Lower leg skin (tissue), 3 donors: Measurements from ENCODE around the gene GPR6.

Source experiments
- POLR2A ChIP-seq, 2 donors: fragments of 450-650 bp; IDR thresholded peaks; one replicate each; pipeline ENCODE4 v1.6.1; 2016 to 2017; ENCODE audit warnings: antibody characterized with exemption in 2 of 2, mild to moderate bottlenecking in 1 of 2, moderate library complexity in 1 of 2
- TF ChIP-seq, protein P1 (sequence below), 3 donors: fragments of 450-650 bp; IDR thresholded peaks; one replicate each; pipeline ENCODE4 v1.5.1; 2016; ENCODE audit warnings: antibody characterized with exemption in 3 of 3, mild to moderate bottlenecking in 3 of 3, moderate library complexity in 2 of 3

DNA sequence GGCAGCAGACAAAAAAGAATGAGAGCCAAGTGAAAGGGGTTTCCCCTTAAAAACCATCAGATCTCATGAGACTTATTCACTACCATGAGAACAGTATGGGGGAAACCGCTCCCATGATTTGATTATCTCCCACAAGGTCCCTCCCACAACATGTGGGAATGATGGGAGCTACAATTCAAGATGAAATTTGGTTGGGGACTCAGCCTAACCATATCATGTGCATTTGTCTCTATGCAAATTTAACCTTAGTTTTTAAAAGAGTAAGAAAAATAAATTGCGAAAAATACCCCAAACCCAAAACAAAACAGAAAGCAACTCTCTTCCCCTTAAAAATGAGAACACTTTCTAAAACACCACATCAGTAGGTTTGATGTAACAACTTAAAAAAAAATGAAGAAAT, 22.6 kb upstream of the GPR6 start:
- TF ChIP-seq, protein P1, sequence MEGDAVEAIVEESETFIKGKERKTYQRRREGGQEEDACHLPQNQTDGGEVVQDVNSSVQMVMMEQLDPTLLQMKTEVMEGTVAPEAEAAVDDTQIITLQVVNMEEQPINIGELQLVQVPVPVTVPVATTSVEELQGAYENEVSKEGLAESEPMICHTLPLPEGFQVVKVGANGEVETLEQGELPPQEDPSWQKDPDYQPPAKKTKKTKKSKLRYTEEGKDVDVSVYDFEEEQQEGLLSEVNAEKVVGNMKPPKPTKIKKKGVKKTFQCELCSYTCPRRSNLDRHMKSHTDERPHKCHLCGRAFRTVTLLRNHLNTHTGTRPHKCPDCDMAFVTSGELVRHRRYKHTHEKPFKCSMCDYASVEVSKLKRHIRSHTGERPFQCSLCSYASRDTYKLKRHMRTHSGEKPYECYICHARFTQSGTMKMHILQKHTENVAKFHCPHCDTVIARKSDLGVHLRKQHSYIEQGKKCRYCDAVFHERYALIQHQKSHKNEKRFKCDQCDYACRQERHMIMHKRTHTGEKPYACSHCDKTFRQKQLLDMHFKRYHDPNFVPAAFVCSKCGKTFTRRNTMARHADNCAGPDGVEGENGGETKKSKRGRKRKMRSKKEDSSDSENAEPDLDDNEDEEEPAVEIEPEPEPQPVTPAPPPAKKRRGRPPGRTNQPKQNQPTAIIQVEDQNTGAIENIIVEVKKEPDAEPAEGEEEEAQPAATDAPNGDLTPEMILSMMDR (IDR thresholded peaks at IDR 0.05) = no peak
- no peak for TF ChIP-seq POLR2A (IDR thresholded peaks at IDR 0.05)
